GM18499 (cell line): ENCODE measurements around the gene ZNF563.
"Not testable (repeated sequence)": the region's sequence is repeated elsewhere in the genome, so short reads cannot be mapped to it uniquely, and the experiment has no call there.

Source experiments
- ATAC-seq: cut with Tn5 transposase; IDR thresholded peaks from one replicate; pipeline ENCODE4 v1.9.1; 2021; ENCODE audit warnings: moderate number of reproducible peaks; ENCODE audit not compliant: insufficient read depth, unreplicated experiment

The ZNF563 gene

DNA sequence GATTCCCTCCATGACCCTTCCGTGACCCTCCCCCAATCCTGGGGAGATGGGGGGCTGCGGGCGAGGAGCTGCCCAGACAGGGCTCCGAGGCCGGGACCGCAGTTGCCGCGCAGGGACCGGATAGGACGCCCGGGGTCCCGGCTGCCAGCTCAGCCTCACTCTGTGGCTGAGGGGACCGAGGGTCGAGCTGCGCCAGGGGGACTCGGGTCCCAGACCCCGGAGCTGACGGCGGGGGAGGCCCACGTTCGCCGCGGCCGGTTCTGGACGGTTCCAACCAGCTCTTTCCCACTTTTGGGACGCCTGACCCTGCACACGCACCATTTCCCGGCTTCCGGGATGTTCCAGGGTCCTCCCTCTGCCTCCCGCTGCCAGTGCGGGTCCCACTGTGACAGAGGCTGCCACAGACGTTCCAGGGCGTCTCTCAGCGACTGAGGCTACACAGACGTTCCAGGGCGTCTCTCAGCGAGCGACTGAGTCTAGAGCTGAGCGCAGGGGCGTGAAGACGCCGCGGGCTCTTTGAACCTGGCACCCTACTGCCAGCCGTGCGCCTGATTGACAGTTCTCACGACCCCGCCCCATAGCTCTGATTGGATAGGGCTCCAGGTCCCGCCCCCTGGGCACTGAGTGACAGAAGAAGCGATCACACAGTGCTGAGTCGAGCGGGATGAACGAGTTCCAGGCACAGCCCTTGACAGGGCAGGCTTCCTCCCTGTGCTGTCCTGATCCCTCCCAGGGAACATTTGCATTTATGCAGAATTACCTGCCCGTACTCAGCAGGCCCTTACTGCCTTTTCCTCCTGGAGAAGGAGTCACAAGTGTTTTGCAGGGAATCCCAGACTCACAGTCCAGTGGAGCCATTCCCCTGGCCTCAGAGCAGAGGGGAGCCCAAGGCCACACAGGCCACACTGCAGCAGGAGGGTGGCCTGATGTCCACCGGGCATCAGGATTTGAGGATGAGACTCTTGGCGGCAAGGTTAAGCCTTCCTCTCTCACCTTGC is at the start of gene ZNF563:
ZNF563 (minus strand) TSS at position 472 of the 998 bp plus-strand sequence; CDS start at position 321, 151 bp downstream.
- ATAC-seq: peak; percentile 69

DNA sequence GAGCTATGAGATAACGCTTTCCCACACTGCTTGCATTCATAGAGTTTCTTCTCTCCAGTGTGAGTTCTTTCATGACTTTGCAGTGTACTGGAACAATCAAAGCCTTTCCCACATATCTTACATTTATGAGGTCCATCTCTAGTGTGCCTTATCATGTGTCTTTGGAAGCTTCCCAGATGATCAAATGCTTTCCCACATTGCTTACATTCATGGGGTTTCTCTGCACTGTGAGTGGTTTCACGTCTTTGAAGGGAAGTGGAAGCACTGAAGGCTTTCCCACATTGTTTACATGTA is 47.0 kb upstream of the ZNF563 start:
- no peak for ATAC-seq

DNA sequence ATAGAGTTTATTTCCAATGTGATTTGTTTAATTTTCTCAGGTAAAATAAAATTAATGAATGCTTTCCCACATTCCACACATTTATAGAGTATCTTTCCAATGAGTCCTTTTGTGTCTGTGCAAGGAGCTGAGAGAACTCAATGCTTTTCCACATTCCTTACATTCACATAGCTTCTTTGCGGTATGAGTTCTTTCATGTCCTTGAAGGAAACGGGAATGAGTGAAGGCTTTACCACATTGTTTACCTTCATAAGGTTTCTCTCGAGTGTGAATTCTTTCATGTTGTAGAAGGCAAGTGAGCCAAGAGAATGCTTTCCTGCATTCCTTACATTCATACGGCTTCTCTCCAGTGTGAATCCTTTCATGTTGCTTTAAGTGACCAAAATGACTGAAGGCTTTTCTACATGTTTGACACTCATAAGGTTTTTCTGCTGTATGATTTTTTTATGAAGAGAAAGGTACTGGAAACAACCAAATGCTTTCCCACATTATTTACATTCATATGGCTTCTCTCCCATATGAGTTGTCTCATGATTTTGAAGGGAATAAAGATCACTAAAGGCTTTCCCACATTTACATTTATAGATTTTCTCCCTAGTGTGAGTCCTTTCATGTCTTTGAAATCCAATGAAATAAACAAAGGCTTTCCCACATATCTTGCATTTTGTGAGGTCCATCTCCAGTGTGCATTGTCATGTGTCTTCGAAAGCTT is 46.5 kb upstream of the ZNF563 start:
- ATAC-seq: no peak

DNA sequence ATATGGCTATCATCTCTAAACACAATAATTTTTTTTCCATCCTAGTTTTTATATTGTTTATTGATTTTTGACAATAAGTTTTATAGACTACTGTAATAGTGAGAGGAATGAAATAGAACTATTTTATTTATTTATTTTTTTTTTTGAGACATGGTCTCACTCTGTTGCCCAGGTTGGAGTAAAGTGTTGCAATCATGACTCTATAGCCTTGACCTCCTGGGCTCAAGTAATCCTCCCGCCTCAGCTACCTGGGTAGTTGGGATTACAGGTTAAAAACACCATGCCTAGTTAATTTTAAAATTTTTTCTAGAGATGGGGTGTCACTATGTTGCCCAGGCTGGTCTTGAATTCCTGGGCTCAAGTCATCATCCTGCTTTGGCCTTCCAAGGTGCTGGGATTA is 40.6 kb upstream of the ZNF563 start:
- no peak for ATAC-seq

DNA sequence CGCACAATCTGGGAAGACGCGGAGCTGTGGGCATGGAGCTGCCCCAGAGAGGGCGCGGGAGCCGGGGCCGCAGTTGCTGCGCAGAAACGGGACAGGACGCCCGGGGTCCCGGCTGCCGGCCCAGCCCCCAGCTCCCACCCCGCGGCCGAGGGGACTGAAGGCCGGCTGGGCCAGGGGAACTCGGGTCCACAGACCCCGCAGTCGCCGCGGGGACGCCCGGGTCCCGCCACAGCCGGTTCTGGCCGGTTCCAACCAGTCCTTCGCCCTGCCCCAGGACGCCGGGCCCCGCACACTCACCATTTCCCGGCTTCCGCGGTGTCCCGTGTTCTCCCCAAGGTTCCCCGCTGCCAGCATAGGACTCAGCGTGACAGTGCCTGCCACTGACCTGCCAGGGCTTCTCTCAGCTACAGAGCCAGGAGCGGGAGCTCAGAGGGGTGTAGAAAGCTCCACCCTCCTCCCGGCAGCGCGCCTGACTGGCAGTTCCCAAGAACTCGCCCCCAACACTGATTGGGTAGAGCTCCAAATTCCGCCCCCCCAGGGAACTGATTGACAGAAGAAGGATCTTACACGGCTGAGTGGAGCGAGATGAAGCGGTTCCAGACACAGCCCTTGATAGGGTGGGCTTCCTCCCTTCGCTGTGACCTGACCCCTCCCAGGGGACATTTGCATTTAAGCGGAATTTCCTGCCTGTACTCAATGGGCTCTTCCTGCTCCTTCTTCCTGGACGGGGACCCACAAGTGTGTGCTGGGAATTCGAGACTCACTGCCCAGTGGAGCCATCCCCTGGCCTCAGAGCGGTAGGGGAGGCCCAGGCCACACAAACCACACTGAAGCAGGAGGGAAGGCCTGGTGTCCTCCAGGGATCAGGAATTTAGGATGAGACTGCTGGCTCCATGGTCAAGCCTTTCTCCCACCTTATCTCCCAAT is 32.1 kb upstream of the ZNF563 start, which contains the start of gene ZNF442:
ZNF442 (minus strand) TSS at position 448 of the 927 bp plus-strand sequence. CDS start 2,052 bp downstream, outside the sequence.
- peak; percentile 60 for ATAC-seq

DNA sequence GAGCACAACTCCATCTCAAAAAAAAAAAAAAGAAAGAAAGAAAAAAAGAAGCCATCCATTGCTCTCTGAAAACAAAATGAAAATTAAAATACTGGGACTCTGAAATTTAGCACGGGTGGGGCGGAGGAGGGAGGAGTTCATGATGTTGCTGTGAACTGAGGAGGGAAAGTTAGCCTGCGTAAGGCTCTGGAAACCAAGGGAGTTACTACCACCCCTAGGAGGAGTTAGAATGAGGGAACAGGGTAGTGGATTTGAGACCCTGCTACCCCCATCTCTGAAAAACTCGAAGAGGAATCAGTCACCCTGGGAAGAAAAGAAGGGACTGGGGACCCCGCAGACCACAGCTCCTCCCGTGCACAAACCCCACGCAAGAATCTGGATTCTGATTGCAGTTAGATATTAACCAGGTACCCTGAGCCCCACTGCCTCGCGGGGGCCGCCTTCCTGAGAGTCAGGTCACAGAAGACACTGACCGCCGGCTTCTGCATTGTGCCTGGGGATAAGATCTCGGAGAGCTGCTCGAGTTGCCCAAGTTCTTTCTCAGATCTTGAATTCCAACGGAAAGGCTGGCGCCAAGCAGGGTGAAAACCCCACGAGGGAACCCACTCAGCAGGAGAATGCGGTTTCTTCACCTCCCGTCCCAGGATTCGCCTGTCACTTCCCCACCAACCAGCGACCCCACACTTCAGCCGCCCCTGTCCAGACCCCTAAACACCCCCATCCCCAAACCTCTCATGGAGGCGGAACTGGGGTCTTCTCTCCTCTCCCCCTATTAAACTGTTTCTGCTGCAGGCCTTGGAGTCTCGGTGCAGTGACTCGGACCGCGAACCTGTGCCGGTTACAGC is 31.2 kb upstream of the ZNF563 start:
- ATAC-seq: no peak

DNA sequence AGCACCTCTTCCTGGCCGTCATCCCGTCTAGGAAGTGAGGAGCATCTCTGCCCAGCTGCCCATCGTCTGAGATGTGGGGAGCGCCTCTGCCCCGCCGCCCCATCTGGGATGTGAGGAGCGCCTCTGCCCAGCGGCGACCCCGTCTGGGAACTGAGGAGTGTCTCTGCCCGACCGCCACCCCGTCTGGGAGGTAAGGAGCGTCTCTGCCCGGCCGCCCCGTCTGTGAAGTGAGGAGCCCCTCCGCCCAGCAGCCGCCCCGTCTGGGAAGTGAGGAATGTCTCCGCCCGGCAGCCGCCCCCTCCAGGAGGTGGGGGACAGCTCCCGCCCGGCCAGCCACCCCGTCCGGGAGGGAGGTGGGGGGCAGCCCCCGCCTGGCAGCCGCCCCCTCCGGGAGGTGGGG is 28.8 kb upstream of the ZNF563 start:
- not testable (repeated sequence) for ATAC-seq

DNA sequence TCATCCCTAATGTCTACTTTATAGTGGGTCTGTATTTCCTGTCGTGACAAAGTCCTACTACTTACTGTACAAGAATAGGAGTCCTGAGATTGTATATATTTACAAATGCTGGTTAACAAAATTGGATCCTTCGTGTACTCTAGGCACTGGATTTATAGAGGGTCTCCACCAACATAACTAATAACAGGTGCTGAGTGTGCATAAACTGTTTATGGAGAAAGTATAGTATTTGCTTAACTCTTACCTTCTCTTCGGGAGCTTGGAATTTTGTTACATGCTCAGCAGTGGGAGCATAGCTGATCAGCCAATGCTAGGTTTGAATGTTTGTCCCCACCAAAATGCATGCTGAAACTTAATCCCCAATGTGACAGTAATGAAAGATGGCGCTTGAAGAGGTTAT is 19.9 kb upstream of the ZNF563 start:
- no peak for ATAC-seq

DNA sequence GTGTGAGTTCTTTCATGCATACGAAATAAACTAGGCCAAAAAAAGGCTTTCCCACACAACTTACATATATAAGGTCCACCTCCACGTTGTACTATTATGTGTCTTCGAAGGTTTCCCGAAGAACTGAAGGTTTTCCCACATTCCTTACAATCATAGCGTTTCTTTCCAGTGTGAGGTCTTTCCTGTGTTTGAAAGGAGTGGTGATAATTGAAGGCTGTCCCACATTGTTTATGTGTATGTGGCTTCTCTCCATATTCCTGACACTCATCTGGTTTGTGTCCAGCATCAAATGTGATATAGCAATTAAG is 17.4 kb upstream of the ZNF563 start:
- no peak for ATAC-seq

DNA sequence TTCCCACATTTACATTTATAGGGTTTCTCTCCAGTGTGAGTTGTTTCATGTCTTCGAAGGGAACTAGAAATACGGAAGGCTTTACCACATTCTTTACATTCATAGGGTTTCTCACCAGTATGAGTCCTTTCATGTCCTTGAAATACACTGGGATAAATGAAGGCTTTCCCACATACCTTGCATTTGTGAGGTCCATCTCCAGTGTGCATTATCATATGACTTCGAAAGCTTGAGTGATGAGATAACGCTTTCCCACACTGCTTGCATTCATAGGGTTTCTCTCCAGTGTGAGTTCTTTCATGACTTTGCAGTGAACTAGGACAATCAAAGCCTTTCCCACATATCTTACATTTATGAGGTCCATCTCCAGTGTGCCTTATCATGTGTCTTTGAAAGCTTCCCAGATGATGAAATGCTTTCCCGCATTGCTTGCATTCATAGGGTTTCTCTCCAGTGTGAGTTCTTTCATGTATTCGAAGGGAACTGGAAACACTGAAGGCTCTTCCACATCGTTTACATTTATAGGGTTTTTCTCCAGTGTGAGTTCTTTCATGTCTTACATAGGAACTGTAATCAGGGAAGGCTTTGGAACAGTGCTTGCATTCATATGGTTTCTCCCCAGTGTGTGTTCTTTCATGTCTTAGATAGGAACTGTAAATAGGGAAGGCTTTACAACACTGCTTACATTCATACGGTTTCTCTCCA is 16.9 kb upstream of the ZNF563 start:
- ATAC-seq: no peak

DNA sequence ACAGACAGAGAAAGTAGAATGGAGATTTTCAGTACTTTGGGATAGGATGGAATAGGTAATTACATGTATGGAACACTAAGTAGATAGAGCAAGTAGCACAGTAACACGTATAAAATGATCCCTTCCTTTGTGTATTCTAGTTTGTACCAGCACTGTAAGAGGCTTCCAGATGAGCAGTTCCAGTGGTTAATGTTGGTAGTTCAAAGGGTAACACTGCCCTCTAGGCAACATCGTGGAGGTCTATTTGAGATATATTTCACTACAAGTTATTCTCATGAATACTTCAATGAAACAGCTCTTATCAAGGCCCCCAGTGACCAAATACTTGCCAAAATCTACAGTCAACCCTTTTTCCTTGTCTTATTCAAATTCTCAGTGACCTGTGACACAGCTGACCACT is 13.5 kb upstream of the ZNF563 start:
- ATAC-seq: no peak

DNA sequence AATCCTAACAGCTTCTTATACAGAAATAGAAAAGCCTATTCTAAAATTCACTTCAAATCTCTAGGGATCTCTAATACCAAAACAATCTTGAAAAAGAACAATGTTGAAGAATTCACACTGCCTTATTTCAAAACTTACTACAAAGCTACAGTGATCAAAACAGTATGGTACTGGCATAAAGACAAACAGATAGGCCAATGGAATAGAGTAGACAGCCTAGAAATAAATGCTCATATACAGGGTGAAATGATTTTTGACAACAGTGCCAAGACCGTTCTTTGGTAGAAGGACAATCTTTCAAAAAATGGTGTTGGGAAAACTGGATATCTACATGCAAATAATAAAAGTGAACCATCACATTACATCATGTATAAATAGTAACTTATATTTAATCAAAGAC is 11.8 kb upstream of the ZNF563 start:
- no peak for ATAC-seq

DNA sequence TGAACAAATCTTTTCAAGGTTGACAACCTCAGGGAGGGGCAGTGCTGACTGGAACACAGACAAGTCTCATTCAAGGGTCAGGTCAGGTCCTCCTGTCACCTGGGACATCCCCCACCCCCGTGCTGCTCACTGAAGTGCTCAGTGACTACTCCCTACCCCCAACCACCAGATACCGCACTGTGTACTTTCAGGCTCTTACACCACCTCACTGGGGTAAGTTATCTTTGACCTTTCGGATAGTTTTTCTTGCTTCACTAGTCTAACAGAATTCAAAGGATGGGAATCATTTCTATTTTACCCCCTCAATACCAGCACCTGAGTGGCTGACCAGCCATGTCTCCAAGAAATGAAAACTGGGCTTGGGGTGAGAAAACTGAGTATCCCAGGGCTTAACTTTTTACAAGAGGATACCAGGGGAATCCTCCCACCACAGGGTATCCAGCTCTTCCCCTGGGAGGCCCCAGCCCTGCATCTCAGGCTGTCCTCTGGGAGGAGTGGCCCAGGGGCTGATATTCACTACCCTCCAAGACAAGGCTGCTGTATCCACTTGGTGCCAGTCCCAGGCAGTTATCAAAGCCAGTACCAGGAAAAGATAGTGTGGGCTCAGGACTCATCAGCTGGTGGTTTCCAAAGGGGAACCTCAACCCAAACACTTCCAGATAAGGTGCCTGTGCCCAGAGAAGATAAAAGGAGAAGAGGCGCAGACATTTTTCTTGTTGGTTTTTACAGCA is 2.1 kb downstream of the ZNF563 start:
- no peak for ATAC-seq

DNA sequence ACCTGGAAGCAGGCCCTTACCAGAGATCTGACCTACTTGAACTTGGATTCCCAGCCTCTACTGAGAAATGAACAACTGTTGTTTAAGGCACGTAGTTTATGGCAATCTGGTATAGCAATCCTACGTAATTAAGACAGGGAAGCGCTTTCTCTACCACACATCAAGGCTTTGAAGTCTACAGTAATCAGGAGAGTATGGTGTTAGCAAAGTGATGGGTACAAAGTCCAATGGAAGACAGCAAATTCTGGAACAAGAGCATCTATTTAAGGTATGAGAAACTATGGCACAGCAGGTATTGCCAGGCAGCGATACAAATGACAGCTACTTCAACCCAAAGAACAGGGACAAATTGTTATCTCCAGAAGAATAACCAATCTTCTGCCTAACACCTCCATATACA is 3.1 kb downstream of the ZNF563 start:
- no peak for ATAC-seq

DNA sequence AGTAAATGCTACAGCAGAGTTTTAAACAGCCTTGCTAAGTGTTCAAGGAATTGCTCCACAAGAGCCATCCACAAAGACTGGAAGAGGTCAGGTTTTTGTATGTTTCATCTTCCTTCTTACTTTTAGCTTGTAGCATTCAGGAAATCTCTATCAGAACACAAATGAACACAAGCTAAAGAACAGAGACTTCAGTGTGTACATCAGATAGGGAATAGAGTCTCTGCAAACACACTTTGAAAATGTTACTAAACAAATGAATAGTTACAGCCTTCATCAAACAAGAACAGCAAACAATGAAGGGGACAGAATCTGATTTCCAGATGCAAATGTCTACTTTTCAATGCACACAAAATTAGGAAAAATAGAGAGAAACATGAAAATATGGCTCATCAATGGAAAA is 7.7 kb downstream of the ZNF563 start:
- ATAC-seq: no peak

DNA sequence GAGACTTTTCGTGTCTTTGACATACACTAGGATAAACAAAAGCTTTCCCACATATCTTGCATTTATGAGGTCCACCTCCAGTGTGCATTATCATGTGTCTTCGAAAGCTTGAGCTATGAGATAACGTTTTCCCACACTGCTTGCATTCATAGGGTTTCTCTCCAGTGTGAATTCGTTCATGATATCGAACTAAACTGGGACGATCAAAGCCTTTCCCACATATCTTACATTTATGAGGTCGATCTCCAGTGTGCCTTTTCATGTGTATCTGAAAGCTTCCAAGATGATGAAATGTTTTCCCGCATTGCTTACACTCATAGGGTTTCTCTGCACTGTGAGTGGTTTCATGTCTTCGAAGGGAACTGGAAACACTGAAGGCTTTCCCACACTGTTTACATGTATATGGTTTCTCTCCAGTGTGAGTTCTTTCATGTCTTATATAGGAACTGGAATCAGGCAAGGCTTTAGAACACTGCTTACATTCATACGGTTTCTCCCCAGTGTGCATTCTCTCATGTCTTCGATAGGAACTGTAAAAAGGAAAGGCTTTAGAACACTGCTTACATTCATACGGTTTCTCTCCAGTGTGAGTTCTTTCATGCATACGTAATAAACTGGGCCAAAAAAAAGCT is 14.5 kb downstream of the ZNF563 start:
- no peak for ATAC-seq

DNA sequence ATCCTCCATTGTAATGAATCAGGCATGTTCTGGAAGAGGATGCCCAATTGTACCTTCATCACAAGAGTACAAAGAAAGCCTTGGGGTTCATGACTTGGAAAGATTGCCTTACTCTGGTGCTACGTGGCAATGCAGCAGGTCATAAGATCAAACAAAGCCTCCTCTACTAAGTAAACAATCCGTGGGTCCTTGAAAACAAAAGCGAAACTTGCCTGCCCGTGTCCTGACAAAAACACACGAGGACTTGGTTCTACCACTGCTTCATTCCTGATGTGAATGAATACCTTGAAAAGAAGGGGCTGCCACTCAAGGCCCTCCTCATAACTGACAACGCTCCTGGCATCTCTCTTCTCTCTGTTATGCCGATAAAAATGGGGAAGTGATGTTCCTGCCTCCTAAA is 18.9 kb downstream of the ZNF563 start:
- no peak for ATAC-seq

DNA sequence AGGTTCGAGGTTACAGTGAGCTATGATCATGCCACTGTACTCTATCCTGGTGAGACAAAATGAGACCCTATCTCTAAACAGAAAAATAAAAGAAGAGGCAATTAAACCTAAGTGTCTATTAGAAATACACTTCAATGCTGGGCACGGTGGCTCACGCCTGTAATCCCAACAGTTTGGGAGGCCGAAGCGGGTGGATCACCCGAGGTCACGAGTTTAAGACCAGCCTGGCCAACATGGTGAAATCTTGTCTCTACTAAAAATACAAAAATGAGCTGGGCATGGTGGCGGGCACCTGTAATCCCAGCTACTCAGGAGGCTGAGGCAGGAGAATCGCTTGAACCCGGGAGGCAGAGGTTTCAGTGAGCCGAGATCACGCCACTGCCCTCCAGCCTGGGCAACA is 24.5 kb downstream of the ZNF563 start:
- ATAC-seq: not testable (repeated sequence)
